NOMO-1 treated with dmso at 0.1 percent for 144 hours (cell line): ENCODE data around the gene ELMO1.
A peak's percentile ranks its signal among the peaks of the same experiment; 100 is the strongest.
"Not testable (repeated sequence)": the region's sequence is repeated elsewhere in the genome, so short reads cannot be mapped to it uniquely, and the experiment has no call there.

Source experiments
- DNase-seq: peaks from one replicate; lab custom pipeline; 2025; ENCODE audit not compliant: unreplicated experiment; lab: John Stamatoyannopoulos, UW

ELMO1 gene

GRCh38 chr7:36995776-36996175 lies 452.9 kb downstream of the ELMO1 start:
- DNase-seq: no peak

GRCh38 chr7:36994456-36995112 lies 454.1 kb downstream of the ELMO1 start:
- DNase-seq: no peak

- no peak for DNase-seq
Observed at GRCh38 chr7:36986948-36987724, 461.5 kb downstream of the ELMO1 start.

GRCh38 chr7:36986511-36986933 lies 462.1 kb downstream of the ELMO1 start:
- DNase-seq: no peak

- no peak for DNase-seq
Observed at GRCh38 chr7:36985866-36986400, 462.7 kb downstream of the ELMO1 start.

GRCh38 chr7:36985316-36985715 lies 463.3 kb downstream of the ELMO1 start:
- no peak for DNase-seq

GRCh38 chr7:36984710-36985312 lies 463.9 kb downstream of the ELMO1 start:
- DNase-seq: peak; percentile 69

GRCh38 chr7:36984041-36984521 lies 464.6 kb downstream of the ELMO1 start:
- peak; percentile 40 for DNase-seq

- DNase-seq: no peak
Observed at GRCh38 chr7:36982766-36983165, 465.9 kb downstream of the ELMO1 start.

GRCh38 chr7:36979810-36980248 lies 468.8 kb downstream of the ELMO1 start:
- no peak for DNase-seq

- no peak for DNase-seq
Observed at GRCh38 chr7:36978461-36978860, 470.2 kb downstream of the ELMO1 start.

GRCh38 chr7:36977878-36978277 lies 470.8 kb downstream of the ELMO1 start:
- DNase-seq: no peak

GRCh38 chr7:36973534-36973933 lies 475.1 kb downstream of the ELMO1 start:
- not testable (repeated sequence) for DNase-seq

- DNase-seq: no peak
Observed at GRCh38 chr7:36972140-36972518, 476.5 kb downstream of the ELMO1 start.

GRCh38 chr7:36971515-36972139 lies 477.0 kb downstream of the ELMO1 start:
- no peak for DNase-seq

- no peak for DNase-seq
Observed at GRCh38 chr7:36970551-36971514, 477.8 kb downstream of the ELMO1 start.

- DNase-seq: peak; percentile 86
Observed at GRCh38 chr7:36969376-36969775, 479.3 kb downstream of the ELMO1 start.

- DNase-seq: no peak
Observed at GRCh38 chr7:36967387-36967786, 481.3 kb downstream of the ELMO1 start.

GRCh38 chr7:36966636-36967035 lies 482.0 kb downstream of the ELMO1 start:
- DNase-seq: no peak

GRCh38 chr7:36966039-36966438 lies 482.6 kb downstream of the ELMO1 start:
- DNase-seq: no peak
